Neural cell (in vitro differentiated cells): Measurements from ENCODE around the gene SOBP. TPM values are rescaled to one million over a fixed set of nuclear protein-coding genes. Genes with fewer than 3 reads are reported as not detected.

Experiments
- H2AFZ ChIP-seq: fragments of 200-600, 300-800 bp; sonication (generic), shearing (Covaris generic); 2 replicates; pipeline ENCODE4 v1.6.0; 2014; ENCODE audit warnings: low read depth, mild to moderate bottlenecking, antibody characterized with exemption, low read length, moderate library complexity
- H3F3A ChIP-seq: fragments of 200-600 bp; shearing (Covaris generic); 2 replicates; pipeline ENCODE4 v1.6.1; 2016; ENCODE audit warnings: mild to moderate bottlenecking, moderate library complexity, mixed read lengths, antibody characterized with exemption, low read length; ENCODE audit not compliant: insufficient read depth, poor library complexity, severe bottlenecking
- H3K27ac ChIP-seq: fragments of 200-600, 300-800 bp; sonication (generic), shearing (Covaris generic); 2 replicates; pipeline ENCODE4 v1.5.1; 2014; ENCODE audit warnings: mild to moderate bottlenecking, low read length, moderate library complexity
- H3K27me3 ChIP-seq: fragments of 300-800, 200-600 bp; sonication (generic), shearing (Covaris generic); 2 replicates; pipeline ENCODE4 v1.6.0; 2014; ENCODE audit warnings: mild to moderate bottlenecking, low read depth, low read length, moderate library complexity; ENCODE audit not compliant: insufficient read depth
- H3K36me3 ChIP-seq: fragments of 300-800, 200-600 bp; sonication (generic), shearing (Covaris generic); 2 replicates; pipeline ENCODE4 v1.5.1; 2014; ENCODE audit warnings: mild to moderate bottlenecking, antibody characterized with exemption, low read length, moderate library complexity; ENCODE audit not compliant: insufficient read depth
- H3K4me2 ChIP-seq: fragments of 300-800, 200-600 bp; sonication (generic), shearing (Covaris generic); 2 replicates; pipeline ENCODE4 v1.6.0; 2014; ENCODE audit warnings: mild to moderate bottlenecking, low read length
- H3K4me3 ChIP-seq: fragments of 300-800, 200-600 bp; sonication (generic), shearing (Covaris generic); 2 replicates; pipeline ENCODE4 v1.5.1; 2014; ENCODE audit warnings: mild to moderate bottlenecking, low read length, moderate library complexity
- H3K79me2 ChIP-seq: fragments of 200-600 bp; shearing (Covaris generic); replicated peaks from 2 replicates; pipeline ENCODE4 v1.6.0; 2014; ENCODE audit warnings: mild to moderate bottlenecking, low read length, moderate library complexity; ENCODE audit not compliant: insufficient read depth
- H3K9ac ChIP-seq: fragments of 300-800, 200-600 bp; sonication (generic), shearing (Covaris generic); 2 replicates; pipeline ENCODE4 v1.6.1; 2016; ENCODE audit warnings: mild to moderate bottlenecking, low read length, mixed read lengths
- H3K9me2 ChIP-seq: fragments of 200-600 bp; shearing (Covaris generic); 2 replicates; pipeline ENCODE4 v1.6.1; 2016; ENCODE audit warnings: mild to moderate bottlenecking, low read length, mixed read lengths; ENCODE audit not compliant: insufficient read depth
- H3K9me3 ChIP-seq: fragments of 200-600, 300-800 bp; sonication (generic), shearing (Covaris generic); 2 replicates; pipeline ENCODE4 v1.6.1; 2016; ENCODE audit warnings: mild to moderate bottlenecking, mixed run types, low read length, moderate library complexity, mixed read lengths
- H4K20me1 ChIP-seq: fragments of 200-600 bp; shearing (Covaris generic); 2 replicates; pipeline ENCODE4 v1.6.1; 2016; ENCODE audit warnings: mild to moderate bottlenecking, mixed run types; ENCODE audit not compliant: insufficient read depth
- CTCF ChIP-seq: fragments of 450-650 bp; IDR thresholded peaks from 2 replicates; pipeline ENCODE4 v1.5.1; 2014; ENCODE audit warnings: antibody characterized with exemption, mild to moderate bottlenecking, moderate library complexity; ENCODE audit not compliant: poor library complexity, severe bottlenecking
- EZH2 ChIP-seq: fragments of 200-600, 300-800 bp; shearing (Covaris generic), sonication (generic); IDR thresholded peaks from 2 replicates; pipeline ENCODE4 v1.6.1; 2014; ENCODE audit warnings: antibody characterized with exemption, low read length, borderline replicate concordance, mild to moderate bottlenecking; ENCODE audit not compliant: insufficient read depth, poor library complexity, severe bottlenecking
- MXI1 ChIP-seq: fragments of 450-650 bp; conservative IDR thresholded peaks from 2 replicates; pipeline ENCODE4 v1.6.1; 2014; ENCODE audit warnings: antibody characterized with exemption, mild to moderate bottlenecking; ENCODE audit not compliant: poor library complexity, severe bottlenecking
- POLR2AphosphoS5 ChIP-seq: IDR thresholded peaks from 2 replicates; pipeline ENCODE4 v1.6.1; 2012
- RAD21 ChIP-seq: fragments of 450-650 bp; conservative IDR thresholded peaks from 2 replicates; pipeline ENCODE4 v1.6.1; 2014; ENCODE audit warnings: antibody characterized with exemption, mild to moderate bottlenecking, moderate library complexity
- SMC3 ChIP-seq: fragments of 450-650 bp; conservative IDR thresholded peaks from 2 replicates; pipeline ENCODE4 v1.6.1; 2014; ENCODE audit warnings: antibody characterized with exemption, mild to moderate bottlenecking, moderate library complexity; ENCODE audit not compliant: poor library complexity
- TAF1 ChIP-seq: IDR thresholded peaks from 2 replicates; pipeline ENCODE4 v1.6.1; 2012; ENCODE audit warnings: low read depth
- polyA plus RNA-seq: library from polyadenylated mRNA; depleted of rRNA; stranded (reverse); fragments of >200 nt; gene quantifications from 2 replicates; pipeline ENCODE4 v1.2.3, GENCODE V29; 2014
- TF ChIP-seq, protein P1 (sequence below): IDR thresholded peaks from 2 replicates; pipeline ENCODE4 v1.6.1; 2012; ENCODE audit warnings: borderline replicate concordance

SOBP gene
- polyA plus RNA-seq, 1 donor from 2014 or later, result 16.4 TPM

GRCh38 chr6:107633680-107634323, 143.9 kb downstream of the SOBP start:
- Histone ChIP-seq H3K36me3 (peaks cover 6% of the 10 kb centered on the region), H3K9me2 (no peaks in the 10 kb centered on the region), H3K9me3 (no peaks in the 10 kb centered on the region), H3K27ac (no peak overlapping the region), H3K79me2 (no peaks in the 10 kb centered on the region), H4K20me1 (no peaks in the 10 kb centered on the region), H3K4me3 (no peak overlapping the region), H3K9ac (no peak overlapping the region), H3K27me3 (no peaks in the 10 kb centered on the region), H3K4me2 (no peak overlapping the region), H3F3A (no peaks in the 10 kb centered on the region), H2AFZ (no peak overlapping the region)
- TF ChIP-seq TAF1, result no peak
- TF ChIP-seq CTCF, result no peak
- no peak for TF ChIP-seq EZH2
- TF ChIP-seq, protein P1, sequence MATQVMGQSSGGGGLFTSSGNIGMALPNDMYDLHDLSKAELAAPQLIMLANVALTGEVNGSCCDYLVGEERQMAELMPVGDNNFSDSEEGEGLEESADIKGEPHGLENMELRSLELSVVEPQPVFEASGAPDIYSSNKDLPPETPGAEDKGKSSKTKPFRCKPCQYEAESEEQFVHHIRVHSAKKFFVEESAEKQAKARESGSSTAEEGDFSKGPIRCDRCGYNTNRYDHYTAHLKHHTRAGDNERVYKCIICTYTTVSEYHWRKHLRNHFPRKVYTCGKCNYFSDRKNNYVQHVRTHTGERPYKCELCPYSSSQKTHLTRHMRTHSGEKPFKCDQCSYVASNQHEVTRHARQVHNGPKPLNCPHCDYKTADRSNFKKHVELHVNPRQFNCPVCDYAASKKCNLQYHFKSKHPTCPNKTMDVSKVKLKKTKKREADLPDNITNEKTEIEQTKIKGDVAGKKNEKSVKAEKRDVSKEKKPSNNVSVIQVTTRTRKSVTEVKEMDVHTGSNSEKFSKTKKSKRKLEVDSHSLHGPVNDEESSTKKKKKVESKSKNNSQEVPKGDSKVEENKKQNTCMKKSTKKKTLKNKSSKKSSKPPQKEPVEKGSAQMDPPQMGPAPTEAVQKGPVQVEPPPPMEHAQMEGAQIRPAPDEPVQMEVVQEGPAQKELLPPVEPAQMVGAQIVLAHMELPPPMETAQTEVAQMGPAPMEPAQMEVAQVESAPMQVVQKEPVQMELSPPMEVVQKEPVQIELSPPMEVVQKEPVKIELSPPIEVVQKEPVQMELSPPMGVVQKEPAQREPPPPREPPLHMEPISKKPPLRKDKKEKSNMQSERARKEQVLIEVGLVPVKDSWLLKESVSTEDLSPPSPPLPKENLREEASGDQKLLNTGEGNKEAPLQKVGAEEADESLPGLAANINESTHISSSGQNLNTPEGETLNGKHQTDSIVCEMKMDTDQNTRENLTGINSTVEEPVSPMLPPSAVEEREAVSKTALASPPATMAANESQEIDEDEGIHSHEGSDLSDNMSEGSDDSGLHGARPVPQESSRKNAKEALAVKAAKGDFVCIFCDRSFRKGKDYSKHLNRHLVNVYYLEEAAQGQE, result no peak
- TF ChIP-seq MXI1, result no peak
- TF ChIP-seq POLR2AphosphoS5, result no peak
- no peak for TF ChIP-seq RAD21
- TF ChIP-seq SMC3, result no peak

DNA sequence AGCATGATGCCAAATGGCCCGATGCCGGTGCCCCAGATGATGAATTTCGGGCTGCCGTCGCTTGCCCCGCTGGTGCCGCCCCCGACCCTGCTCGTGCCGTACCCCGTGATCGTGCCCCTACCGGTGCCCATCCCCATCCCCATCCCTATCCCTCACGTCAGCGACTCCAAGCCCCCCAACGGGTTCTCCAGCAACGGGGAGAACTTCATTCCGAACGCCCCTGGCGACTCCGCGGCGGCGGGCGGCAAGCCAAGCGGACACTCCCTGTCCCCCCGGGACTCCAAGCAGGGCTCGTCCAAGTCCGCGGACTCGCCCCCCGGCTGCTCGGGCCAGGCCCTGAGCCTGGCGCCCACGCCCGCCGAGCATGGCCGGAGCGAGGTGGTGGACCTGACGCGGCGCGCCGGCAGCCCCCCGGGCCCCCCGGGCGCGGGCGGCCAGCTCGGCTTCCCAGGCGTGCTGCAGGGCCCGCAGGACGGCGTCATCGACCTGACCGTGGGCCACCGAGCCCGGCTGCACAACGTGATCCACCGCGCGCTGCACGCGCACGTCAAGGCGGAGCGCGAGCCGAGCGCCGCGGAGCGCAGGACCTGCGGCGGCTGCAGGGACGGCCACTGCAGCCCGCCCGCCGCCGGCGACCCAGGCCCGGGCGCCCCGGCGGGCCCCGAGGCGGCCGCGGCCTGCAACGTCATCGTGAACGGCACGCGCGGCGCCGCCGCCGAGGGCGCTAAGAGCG, 144.6 kb downstream of the SOBP start:
- Histone ChIP-seq H3K27ac (no peak overlapping the region), H2AFZ (no peak overlapping the region), H3K9me3 (no peaks in the 10 kb centered on the region), H3K4me3 (no peak overlapping the region), H3K4me2 (no peak overlapping the region), H3K27me3 (no peaks in the 10 kb centered on the region), H3K79me2 (no peaks in the 10 kb centered on the region), H3K36me3 (peaks cover 6% of the 10 kb centered on the region), H3K9ac (no peak overlapping the region), H3K9me2 (no peaks in the 10 kb centered on the region), H3F3A (no peaks in the 10 kb centered on the region), H4K20me1 (no peaks in the 10 kb centered on the region)
- no peak for TF ChIP-seq MXI1
- no peak for TF ChIP-seq TAF1
- no peak for TF ChIP-seq POLR2AphosphoS5
- no peak for TF ChIP-seq EZH2
